HUDEP-2 (cell line): ENCODE measurements around the gene SLMAP.
"Not testable (repeated sequence)": the region's sequence is repeated elsewhere in the genome, so short reads cannot be mapped to it uniquely, and the experiment has no call there.

Source experiments
- DNase-seq, 76 experiments: peaks; one replicate each; lab custom pipeline; 2025; ENCODE audit not compliant: unreplicated experiment in 76 of 76; lab: John Stamatoyannopoulos, UW

Gene SLMAP

GRCh38 chr3:57787867-57788623 lies 31.9 kb downstream of the SLMAP start:
- DNase-seq: peak in 36 of 76 experiments; percentile 6 to 77 (median 39)

- no peak for DNase-seq
Observed at GRCh38 chr3:57788624-57789018, 32.5 kb downstream of the SLMAP start.

- peak in 5 of 76 experiments; percentile 2 to 17 (median 8) for DNase-seq
Observed at GRCh38 chr3:57791245-57791644, 35.1 kb downstream of the SLMAP start.

GRCh38 chr3:57792198-57792597 lies 36.1 kb downstream of the SLMAP start:
- no peak for DNase-seq

- DNase-seq: peak in 4 of 76 experiments; percentile 2 to 38 (median 22)
Observed at GRCh38 chr3:57793737-57794187, 37.7 kb downstream of the SLMAP start.

GRCh38 chr3:57794501-57794900 lies 38.4 kb downstream of the SLMAP start:
- DNase-seq: no peak

GRCh38 chr3:57794951-57795350 lies 38.8 kb downstream of the SLMAP start:
- DNase-seq: no peak

- DNase-seq: no peak
Observed at GRCh38 chr3:57796261-57796660, 40.2 kb downstream of the SLMAP start.

GRCh38 chr3:57797701-57798487 lies 41.8 kb downstream of the SLMAP start:
- no peak for DNase-seq

GRCh38 chr3:57803647-57804081 lies 47.6 kb downstream of the SLMAP start:
- no peak for DNase-seq

GRCh38 chr3:57805266-57805665 lies 49.2 kb downstream of the SLMAP start:
- peak in 7 of 76 experiments; percentile 9 to 42 (median 24) for DNase-seq

GRCh38 chr3:57805674-57806073 lies 49.6 kb downstream of the SLMAP start:
- peak in 7 of 76 experiments; percentile 2 to 42 (median 24) for DNase-seq

- DNase-seq: not testable (repeated sequence)
Observed at GRCh38 chr3:57806195-57806594, 50.1 kb downstream of the SLMAP start.

GRCh38 chr3:57808961-57809608 lies 53.0 kb downstream of the SLMAP start:
- no peak for DNase-seq

- DNase-seq: no peak
Observed at GRCh38 chr3:57809609-57809968, 53.5 kb downstream of the SLMAP start.

- DNase-seq: no peak
Observed at GRCh38 chr3:57810048-57810447, 53.9 kb downstream of the SLMAP start.

- no peak for DNase-seq
Observed at GRCh38 chr3:57810471-57811137, 54.5 kb downstream of the SLMAP start.

- no peak for DNase-seq
Observed at GRCh38 chr3:57815036-57815435, 58.9 kb downstream of the SLMAP start.

GRCh38 chr3:57816471-57817095 lies 60.5 kb downstream of the SLMAP start:
- DNase-seq: no peak

GRCh38 chr3:57818772-57819171 lies 62.7 kb downstream of the SLMAP start:
- DNase-seq: no peak
